Left forelimb (tissue), 1 donor: Measurements from ENCODE around the gene PTGES2.

Experiments
- DNase-seq: peaks from one replicate; pipeline ENCODE4 v3.0.0-alpha.2; 2018; ENCODE audit warnings: low spot score

The PTGES2 gene

DNA sequence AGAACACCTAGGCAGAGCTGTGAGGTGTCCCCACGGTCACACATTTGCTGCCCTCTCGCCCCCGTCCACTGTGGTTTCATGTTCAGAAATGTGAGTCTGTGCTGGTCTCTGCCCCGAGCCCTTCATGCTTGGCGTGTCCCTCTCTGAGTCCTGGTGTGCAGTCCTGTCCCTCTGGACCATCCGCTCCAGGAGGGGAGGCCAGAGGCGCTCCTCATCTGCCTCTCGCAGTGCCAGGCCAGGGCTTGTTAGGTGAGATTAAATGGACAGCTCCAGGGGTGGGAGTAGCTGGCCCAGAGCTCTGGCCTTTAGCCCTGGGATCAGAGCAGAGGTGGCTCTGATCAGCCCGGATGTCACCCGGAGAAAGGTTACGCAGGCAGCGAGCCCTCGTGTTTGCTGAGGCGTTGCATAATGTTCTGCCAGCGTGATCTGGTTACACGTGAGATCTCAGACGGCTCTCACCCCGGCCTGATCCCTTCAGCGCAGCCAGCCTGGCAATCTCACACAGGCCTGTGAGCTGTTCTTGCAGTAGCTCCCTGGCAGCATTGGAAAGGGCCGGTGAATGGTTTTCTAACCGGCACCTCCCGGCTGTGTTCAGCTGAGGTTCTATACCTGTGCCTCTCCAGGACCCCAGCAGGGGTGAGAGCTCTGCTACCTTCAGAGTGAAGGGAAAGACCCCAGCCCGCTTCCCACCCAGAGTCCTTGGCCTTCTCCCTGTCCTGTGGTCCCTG is 24.5 kb downstream of the PTGES2 start:
- DNase-seq, result no peak

DNA sequence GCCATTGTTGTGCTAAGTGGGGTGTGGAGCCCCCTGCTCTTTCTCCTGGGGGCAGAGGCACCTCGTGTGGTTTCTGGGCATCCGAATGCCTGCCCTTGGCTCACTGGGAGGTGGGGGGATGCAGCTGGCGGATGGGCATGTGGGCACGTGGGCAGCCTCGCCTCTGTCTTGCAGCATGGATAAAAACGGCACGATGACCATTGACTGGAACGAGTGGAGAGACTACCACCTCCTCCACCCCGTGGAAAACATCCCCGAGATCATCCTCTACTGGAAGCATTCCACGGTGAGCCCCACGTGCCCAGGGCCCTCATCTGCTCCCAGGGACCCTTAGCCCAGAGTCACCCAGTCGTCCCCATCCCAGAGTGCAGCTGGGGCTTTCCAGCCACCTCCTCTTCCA is 25.3 kb downstream of the PTGES2 start:
- DNase-seq, result no peak

DNA sequence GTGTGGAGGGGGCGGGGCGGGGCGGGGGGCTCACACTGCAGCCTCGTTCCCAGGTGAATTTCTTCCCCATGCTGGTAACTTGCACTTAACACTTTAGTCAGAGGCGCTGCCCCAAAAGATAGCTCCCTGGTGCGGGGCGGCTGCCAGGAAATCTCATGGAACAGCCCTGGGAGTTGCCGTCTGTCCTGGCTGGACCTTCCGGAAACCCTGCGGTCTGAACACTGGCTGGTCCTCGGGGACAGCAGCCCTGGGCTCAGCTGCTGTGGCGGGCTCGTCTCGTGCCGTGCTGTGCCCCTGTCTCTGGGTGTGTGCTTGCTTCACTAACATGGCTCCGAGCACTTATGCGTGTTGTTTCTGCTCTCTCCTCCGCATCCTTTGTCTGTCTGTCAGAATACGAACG is 25.8 kb downstream of the PTGES2 start:
- DNase-seq, result no peak

DNA sequence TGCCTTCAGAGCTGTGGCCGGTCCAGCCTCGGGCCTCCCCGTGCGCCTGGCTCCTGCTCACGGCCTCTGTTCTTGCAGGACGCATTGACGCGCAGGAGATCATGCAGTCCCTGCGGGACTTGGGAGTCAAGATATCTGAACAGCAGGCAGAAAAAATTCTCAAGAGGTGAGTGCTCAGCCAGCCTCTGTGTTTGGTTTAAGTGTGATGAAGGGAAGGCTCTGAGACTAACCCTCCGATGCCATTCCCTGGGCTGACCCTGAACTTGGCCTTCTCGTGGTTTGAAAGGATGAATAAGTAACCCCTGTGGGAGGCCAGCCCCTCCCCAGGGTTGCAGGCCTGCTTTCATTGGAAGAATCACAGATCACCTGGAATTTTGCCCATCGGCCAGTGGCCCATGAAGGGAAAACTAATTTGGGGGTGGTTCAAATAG is 26.3 kb downstream of the PTGES2 start:
- DNase-seq, result no peak

DNA sequence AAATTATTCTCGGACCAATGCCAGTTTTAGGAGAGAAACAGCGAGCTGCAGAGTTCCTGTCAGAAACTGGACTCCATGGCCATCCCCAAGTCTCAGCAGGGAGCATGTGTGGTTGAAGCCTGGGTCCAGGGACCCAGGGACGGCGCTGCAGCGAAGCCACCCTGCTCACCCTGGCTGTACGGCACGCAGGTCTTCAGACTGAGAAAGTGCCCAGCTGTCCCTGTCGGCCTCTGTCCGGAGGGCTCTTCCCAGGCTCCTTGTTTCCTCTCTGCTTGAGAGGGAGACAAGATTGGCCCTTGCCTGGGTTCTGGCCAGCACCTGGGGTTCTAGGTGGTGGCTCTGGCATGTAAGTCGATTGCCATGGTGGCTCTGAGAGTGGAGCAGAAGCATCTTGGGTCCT is 26.9 kb downstream of the PTGES2 start:
- DNase-seq, result no peak

DNA sequence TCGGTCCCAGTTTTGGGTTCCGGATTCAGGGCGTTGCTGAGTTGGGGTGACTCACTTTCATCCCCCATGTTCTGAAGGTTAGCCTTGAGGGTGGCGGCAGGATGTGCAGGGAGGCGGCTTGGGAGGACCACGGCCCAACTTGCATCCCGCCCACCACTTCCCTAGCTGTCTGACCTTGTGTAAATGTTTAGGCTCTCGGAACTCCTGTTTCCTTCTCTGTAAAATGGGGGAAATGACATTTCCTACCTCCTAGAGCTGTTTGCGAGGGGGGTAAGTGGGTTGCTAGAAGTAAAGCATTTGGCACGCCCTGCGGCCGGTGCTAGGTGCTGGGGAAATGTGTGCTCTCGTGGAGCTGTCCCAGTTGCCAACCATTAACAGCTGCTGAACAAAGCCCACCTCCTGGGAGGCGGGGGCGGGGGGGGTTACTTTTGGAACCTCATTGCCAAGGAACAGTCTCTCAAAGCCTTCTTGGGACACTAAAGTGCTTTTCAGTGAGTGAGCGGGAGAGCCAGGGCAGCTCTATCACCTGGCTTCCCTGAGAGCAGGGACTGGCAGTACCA is 27.5 kb downstream of the PTGES2 start:
- no peak for DNase-seq

DNA sequence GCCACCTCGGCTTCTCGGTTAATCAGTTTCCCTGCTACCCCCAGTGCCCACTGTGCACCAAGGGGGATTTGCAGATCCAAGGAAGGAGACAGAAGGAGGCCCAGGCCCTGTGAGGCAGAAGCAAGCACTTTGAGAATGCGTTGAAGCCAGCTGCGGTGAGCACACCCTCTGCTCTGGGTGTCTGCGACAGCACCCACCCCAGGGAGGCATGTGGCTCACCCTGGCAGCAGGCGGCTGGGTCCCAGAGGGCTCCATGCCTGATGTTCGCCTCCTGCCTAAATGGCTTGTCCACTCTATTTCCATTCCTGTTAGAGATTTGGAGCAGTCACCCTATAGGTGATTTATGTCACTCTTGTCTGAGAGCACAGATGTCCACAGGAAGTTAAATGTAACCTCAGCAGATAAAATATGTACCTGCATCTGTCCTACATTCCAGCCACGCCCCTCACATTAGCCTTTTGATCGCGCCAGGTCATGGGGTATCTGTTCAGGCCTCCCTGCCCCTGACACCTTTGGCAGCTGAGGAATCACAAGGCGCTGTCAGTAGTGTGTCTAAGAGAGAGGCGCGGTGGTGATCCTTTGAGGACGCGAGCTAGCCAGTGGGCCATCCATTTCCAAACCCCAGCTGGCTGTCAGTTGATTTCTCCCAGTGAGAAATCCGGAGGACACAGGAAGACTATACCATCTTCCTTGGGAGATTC is 28.1 kb downstream of the PTGES2 start:
- no peak for DNase-seq

DNA sequence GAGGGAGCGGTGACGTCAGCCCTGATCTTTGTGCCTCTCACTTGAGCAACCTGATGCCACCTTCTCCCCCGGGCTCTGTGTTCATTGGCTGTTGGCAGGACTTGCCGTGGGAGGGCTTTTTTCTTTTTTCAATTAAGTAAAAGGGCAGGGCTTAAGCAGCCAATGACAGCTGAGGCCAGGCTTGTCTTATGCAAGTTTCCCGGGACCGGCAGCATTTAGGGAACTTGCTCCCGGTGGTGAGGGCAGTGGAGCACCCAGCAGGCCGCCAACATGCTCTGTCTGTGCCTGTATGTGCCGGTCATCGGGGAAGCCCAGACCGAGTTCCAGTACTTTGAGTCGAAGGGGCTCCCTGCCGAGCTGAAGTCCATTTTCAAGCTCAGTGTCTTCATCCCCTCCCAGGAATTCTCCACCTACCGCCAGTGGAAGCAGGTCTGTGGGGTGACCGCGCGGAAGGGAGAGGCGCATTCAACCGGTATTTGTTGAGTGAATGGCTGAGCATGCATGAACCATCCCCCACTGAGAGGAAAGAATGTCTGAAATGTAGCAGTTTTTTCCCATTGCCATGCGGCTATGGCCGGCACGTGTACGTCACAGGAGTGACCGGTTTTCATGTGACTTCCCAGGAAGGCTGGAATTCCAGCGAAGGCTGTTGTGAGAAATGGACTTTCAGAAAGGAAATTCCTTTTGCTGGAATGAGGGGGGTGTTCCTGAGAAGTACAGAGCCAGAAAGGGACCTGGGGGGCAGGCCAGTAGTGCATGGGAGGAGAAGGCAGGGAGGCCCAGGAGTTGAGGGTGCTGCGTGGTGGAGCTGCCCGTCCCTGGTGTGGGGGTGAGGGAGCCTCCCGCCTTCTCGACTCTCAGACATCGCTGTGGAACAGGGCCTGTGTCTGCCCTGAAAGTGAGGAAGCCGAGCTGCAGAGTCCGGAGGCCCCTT is 29.0 kb downstream of the PTGES2 start:
- no peak for DNase-seq

DNA sequence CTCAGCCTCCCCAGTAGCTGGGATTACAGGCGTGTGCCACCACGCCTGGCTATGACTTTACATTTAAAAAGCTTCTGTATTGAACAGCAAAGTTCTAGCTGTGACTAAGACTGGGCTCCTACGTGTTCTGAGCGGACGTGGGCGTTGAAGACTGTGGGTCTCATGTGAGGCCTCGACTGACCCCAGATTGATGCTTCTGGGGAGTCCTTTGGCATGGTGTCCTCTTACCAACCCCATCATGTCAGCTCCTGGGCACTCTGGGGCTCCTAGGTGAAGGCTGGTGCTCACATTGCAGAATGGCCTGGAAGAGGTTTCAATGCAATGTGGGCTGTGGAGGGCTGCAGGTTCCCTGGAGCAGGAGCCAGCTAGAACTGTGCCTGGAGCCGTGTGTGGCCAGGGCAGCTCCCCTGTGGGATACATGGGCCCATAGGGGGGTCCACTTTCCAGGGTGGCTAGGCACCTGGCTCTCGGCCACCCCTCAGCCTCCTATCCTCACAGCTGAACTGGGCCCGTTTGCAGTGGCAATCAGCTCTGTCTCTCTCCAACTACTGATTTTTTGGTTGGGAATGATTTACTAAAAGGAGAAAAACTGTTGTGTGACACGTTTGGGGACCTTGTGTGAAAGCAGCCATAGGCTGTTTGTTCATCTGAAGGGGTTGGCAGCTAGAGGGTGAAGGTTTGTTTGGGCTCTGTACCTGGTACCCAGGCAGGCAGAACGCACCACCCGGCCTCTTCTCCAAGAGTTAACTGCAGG is 29.8 kb downstream of the PTGES2 start:
- DNase-seq, result no peak

DNA sequence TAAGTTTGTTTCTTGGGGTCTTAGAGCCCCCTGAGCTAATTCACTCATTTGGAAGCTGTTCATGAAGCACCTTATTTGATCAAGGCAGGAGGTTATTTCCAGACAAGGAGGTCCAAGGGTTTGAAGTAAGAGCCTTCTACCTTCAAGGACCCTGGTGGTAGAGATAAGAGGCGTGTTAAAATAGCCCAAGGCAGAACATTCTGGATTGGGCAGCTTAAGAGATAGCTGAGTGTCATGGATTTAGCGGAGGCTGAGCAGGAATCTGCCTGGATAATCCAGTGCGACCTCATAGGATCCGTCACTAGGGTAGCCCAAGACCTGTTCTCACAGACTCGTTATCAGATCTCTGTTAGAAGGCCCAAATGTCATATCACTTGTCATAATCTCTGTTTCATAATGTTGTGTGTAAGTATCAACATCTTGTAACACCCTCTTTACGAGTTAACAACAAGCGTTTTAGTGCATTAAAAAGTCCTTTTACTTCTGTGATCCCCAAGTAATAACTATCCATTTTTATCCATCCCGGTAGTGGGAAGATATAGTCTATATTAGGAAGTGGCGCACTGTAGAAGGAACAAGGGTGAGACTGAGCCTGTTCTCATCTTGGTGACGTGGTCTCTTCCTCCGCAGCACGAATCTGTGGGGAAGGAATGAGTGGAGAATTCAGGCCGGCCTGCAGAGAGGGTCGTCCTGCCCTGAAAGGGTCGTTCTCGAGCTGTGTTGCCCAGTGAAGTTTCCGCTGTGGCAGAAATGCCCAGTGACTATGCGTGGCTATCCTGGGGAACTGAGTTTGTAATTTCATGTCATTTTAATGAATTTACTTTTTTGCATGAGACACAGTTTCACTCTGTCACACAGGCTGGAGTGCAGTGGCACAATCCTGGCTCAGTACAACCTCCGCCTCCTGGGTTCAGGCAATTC is 30.7 kb downstream of the PTGES2 start:
- no peak for DNase-seq

DNA sequence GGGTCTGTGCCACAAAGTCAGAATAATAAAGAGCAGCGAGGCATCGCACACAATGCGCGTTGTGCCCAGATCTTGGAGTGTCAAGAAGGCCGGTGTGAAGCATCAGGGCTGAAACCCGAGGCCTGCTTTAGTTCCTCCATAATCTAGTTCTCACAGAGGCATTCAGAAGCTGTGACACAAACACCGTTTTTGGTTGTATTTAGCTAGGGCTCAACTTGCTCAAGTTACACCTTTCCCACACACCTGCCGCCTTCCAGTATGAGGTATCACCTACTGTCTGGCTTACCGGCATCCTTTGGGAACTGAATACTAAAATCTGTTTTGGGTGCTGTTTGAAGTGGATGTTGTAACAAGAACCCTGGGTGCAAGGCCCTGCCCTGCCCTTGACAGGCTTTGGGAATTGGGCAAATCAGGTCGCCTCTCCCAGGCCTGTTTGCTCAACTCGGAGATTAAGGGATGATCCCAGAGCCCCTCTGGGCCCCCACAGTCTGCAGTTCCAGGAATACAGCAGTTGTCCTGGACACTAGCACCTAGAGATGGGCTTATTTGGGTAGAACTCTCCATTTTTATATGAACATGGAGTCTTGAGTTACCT is 32.5 kb downstream of the PTGES2 start:
- no peak for DNase-seq

DNA sequence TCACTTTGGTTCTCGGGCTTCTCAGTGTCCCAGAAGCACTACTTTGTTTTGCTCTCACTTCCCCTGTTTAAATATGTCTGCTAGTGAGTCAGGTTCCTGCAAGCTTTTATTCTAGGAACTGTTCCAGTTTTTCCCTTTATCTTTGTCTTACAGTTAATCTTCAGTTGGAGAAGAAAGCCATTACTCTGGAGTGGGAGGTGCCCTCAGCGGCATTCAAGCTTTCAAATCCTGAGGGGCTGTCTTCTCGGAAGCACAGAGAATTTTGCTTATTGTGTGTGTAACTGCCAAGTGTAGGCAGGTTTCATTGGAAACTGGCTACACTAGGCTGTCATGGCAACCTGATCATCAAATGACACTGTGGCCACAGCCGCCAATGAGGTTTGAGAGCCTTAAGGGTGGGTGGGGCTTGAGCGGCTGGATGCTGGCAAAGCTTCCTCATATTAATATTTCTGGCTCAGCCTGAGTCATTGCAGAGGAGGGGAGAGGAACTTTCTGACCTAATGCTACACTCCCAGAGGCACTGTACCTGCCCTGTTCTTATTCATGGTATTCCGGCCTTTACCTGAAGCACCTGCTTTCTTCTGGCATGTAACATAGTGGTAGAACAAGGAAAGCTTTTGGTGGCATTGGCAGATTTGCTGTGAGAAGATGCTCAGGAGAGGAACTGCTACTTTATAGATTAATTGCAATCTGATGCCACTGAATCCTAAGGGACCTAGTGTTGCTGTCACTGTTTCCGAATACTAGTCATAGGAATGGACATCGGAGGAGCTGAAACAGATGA is 33.2 kb downstream of the PTGES2 start:
- peak; percentile 92 for DNase-seq

DNA sequence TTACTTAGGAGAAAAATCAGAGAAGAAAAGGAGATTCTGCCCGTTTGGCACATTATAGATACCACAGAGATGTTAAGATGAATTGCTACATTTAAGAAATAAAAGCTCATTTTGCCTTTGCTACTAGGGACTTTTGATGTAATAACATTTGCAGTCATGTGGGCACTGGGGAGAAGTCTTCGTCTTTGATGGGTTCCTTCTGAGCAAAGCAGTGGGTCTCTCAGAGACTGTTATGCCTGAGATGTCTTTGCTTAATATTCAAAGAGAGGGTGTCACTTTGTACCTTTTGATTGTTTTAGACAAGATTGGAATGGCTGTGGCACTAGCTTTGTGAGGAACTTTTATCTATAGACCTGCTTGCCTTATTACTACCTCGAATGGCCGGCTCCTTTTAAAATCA is 34.5 kb downstream of the PTGES2 start:
- no peak for DNase-seq

DNA sequence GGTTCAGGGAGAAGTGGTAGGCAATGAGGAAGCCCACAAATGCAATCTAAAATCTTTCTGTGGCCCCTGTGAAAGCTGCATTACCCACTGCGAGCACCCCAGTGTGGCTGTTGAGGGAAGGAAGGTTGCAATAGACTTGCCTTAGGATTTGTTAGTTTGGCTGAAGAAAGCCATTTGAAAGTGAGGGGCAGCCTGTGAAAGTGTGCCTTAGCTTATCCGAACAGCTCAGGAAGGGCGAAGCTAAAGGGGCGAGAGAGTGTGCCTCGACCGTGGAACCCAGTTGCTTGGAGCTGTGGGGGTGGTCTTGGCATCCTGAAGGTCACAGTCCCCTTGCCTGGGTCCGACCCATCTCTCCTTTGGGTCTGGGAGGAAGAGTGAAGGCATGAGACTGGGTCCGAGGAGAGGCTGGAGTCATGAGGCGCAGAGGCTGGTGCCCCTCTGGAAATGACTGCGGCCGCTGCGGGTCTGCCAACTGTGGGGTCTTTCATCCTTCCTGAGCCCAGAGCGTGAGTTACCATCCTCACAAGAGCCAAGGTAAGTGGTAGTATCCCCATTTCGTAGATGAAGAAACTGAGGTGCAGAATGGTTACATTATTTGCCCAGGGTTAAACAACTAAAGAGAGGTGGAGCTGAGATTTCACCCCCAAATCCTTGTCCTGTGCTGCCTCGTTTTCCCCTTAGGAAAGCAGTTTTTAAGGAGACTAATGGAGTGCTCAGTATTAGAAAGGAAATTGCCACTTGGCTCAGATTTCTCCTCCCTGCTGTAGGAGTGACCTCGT is 35.1 kb downstream of the PTGES2 start:
- no peak for DNase-seq

DNA sequence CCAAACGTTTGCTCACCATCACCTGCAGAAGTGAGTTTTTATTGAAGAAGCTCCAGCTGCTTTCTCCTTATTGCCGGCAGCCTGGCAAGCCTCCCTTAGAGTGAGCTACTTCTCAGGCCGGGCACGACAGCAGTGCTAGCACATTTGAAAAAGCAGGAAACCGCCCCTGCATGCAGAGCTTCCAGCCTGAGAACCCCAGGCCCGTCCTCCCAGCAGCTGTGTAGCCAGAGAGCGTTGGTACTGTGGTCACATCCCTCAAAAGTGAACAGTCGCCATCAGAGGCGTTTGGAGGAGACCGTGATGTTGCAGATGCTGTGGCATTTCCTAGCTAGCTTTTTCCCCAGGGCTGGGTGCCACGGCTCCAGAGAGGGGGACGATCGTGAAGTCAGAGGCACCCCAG is 36.0 kb downstream of the PTGES2 start:
- no peak for DNase-seq

DNA sequence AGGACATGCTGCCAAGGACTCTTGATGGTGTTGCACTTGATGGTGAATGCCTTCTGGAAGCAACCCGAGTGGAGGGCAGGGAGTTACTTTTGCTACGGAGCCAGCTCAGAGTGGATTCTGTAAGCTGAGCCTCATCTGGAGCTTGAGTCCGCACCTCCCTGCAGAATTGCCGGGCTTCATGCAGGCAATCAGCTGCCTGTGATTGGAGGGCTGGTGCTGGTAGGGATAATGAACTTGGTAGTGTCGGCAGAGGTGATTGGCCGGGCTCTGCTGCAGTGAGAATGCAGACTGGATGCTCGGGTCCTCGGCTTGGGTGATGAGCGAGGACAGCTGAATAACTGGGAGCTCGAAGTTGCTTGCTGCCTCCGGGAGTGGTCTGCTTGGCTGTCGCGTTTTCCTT is 36.4 kb downstream of the PTGES2 start:
- peak; percentile 87 for DNase-seq

DNA sequence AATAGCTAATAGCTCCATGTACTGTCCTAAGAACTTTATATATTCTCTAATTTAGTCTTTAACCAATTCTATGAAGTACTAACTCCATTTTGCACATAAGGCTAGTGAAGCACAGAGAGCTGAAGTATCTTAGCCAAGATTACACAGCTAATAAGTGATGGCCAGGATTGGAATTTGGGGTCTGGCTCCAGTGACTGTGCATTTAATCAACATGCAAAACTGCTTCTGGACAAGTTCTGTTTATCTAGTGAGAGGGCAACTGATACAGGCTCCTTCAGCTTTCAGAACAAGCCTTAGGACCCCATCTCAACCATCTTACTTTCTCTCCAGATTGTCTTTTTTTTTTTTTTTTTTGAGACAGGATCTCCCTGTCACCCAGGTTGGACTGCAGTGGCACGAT is 38.2 kb downstream of the PTGES2 start:
- DNase-seq, result no peak

DNA sequence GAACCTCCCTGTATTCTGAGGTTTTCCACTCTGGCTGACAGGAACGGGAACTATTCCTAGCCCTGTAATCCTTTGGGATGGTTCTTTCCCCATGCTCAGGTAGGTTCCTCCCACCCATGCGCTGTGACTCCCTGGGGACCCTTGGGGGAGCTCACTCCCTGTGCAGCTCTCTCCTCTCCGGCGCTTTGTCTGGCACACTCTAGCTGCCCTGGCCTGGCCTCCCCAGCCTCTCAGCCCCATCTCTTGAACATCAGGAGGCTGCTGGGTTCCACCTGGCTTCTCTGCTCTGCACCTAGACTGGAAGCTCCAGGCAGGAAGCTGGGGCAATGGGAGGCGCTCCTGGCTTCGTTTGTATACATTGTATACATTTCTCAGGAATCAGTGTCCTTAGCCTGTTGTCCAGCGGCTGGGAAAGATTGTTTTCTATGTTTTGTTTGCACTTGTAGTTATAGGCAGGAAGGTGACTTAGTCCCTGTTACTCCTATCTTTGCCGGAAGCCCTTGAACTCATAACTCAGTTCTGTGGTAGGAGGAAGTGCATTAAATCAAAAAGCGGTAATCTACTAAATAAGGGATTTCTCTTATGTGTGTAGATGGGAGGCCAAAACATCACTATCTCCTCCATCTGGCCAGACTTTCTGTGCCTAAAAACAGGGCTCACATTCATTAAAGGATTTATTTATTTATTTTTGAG is 39.1 kb downstream of the PTGES2 start:
- no peak for DNase-seq
